ENCODE data around the gene RECQL.
"Not testable (repeated sequence)": the region's sequence is repeated elsewhere in the genome, so short reads cannot be mapped to it uniquely, and the experiment has no call there.

RECQL gene

DNA sequence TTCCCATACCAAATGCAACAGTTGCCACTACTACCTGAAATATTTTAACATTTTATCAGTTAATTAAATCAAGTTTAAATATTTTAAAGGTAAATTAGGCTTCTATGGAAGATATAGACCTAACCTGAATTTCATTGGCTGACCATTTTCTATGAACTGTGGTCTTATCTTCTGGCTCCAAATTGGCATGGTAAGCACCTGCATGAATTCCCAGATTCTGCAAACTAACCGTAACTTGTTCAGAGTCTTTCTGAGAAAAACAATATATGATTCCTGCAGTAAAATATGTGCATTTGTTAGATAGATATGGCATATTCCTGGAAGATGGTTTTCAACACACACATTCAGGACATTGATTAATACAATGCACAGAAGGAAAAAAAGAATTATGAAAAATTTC is 25.9 kb downstream of the RECQL start:
- Histone ChIP-seq H3K4me3 (replicated peaks; ENCODE audit: insufficient read depth, low read length) (no peak overlapping the region), H3K27me3 (ENCODE audit: insufficient read depth, poor library complexity, severe bottlenecking) (no peaks in the 10 kb centered on the region), H3K27ac (replicated peaks) (no peak overlapping the region)
- DNase-seq (ENCODE audit: low read depth in 1 of 2, low spot score in 1 of 2): no peak
- TF ChIP-seq POLR2AphosphoS5 (IDR thresholded peaks at IDR 0.05; ENCODE audit: low read depth): no peak
- TF ChIP-seq, protein P1, sequence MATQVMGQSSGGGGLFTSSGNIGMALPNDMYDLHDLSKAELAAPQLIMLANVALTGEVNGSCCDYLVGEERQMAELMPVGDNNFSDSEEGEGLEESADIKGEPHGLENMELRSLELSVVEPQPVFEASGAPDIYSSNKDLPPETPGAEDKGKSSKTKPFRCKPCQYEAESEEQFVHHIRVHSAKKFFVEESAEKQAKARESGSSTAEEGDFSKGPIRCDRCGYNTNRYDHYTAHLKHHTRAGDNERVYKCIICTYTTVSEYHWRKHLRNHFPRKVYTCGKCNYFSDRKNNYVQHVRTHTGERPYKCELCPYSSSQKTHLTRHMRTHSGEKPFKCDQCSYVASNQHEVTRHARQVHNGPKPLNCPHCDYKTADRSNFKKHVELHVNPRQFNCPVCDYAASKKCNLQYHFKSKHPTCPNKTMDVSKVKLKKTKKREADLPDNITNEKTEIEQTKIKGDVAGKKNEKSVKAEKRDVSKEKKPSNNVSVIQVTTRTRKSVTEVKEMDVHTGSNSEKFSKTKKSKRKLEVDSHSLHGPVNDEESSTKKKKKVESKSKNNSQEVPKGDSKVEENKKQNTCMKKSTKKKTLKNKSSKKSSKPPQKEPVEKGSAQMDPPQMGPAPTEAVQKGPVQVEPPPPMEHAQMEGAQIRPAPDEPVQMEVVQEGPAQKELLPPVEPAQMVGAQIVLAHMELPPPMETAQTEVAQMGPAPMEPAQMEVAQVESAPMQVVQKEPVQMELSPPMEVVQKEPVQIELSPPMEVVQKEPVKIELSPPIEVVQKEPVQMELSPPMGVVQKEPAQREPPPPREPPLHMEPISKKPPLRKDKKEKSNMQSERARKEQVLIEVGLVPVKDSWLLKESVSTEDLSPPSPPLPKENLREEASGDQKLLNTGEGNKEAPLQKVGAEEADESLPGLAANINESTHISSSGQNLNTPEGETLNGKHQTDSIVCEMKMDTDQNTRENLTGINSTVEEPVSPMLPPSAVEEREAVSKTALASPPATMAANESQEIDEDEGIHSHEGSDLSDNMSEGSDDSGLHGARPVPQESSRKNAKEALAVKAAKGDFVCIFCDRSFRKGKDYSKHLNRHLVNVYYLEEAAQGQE (IDR thresholded peaks at IDR 0.05; ENCODE audit: insufficient replicate concordance, low read depth): no peak
- no peak for TF ChIP-seq GABPA (IDR thresholded peaks at IDR 0.05; ENCODE audit: low read depth)
- no peak for TF ChIP-seq SPI1 (IDR thresholded peaks at IDR 0.05; ENCODE audit: borderline replicate concordance, low read depth)
- TF ChIP-seq, protein P2, sequence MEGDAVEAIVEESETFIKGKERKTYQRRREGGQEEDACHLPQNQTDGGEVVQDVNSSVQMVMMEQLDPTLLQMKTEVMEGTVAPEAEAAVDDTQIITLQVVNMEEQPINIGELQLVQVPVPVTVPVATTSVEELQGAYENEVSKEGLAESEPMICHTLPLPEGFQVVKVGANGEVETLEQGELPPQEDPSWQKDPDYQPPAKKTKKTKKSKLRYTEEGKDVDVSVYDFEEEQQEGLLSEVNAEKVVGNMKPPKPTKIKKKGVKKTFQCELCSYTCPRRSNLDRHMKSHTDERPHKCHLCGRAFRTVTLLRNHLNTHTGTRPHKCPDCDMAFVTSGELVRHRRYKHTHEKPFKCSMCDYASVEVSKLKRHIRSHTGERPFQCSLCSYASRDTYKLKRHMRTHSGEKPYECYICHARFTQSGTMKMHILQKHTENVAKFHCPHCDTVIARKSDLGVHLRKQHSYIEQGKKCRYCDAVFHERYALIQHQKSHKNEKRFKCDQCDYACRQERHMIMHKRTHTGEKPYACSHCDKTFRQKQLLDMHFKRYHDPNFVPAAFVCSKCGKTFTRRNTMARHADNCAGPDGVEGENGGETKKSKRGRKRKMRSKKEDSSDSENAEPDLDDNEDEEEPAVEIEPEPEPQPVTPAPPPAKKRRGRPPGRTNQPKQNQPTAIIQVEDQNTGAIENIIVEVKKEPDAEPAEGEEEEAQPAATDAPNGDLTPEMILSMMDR (IDR thresholded peaks at IDR 0.05; ENCODE audit: insufficient read depth, low read length): no peak

GRCh38 chr12:21472197-21472823 is 29.1 kb downstream of the RECQL start:
- H3K4me3 ChIP-seq (replicated peaks; ENCODE audit: insufficient read depth, low read length): no peak overlapping the region
- no peak overlapping the region for H3K27ac ChIP-seq (replicated peaks)
- no peak for DNase-seq (ENCODE audit: low read depth in 1 of 2, low spot score in 1 of 2)
- TF ChIP-seq, protein P1 (IDR thresholded peaks at IDR 0.05; ENCODE audit: insufficient replicate concordance, low read depth): no peak
- TF ChIP-seq POLR2AphosphoS5 (IDR thresholded peaks at IDR 0.05; ENCODE audit: low read depth) (no peak), SPI1 (IDR thresholded peaks at IDR 0.05; ENCODE audit: borderline replicate concordance, low read depth) (no peak), GABPA (IDR thresholded peaks at IDR 0.05; ENCODE audit: low read depth) (no peak)
- TF ChIP-seq, protein P2 (IDR thresholded peaks at IDR 0.05; ENCODE audit: insufficient read depth, low read length): no peak
- no peaks in the 10 kb centered on the region for H3K27me3 ChIP-seq (ENCODE audit: insufficient read depth, poor library complexity, severe bottlenecking)

DNA sequence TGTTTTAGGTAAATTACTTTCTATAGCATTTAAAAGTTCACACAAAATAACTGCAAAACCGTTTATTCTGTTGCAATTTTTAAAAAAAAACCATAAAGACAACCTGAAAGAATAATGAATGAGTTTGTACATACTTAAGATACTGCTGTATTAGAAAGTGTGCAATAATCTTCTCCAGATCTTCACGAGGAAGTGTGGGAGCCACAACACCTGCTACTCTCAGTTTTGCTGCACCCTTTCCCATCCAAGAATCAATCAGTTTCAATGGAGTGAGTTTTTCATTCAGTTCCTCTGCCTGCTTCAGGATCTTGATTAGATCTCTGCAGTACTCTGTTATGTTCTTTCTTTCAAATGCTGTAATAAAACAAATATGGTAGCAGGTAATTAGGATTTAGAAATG is 30.1 kb downstream of the RECQL start:
- no peak for DNase-seq (ENCODE audit: low read depth in 1 of 2, low spot score in 1 of 2)
- Histone ChIP-seq H3K27me3 (ENCODE audit: insufficient read depth, poor library complexity, severe bottlenecking) (no peaks in the 10 kb centered on the region), H3K27ac (replicated peaks) (no peak overlapping the region), H3K4me3 (replicated peaks; ENCODE audit: insufficient read depth, low read length) (no peak overlapping the region)
- TF ChIP-seq, protein P2 (IDR thresholded peaks at IDR 0.05; ENCODE audit: insufficient read depth, low read length): no peak

GRCh38 chr12:21467334-21467733 is 34.1 kb downstream of the RECQL start:
- not testable (repeated sequence) for H3K27ac ChIP-seq (replicated peaks); DNase-seq (ENCODE audit: low read depth in 1 of 2, low spot score in 1 of 2); H3K4me3 ChIP-seq (replicated peaks; ENCODE audit: insufficient read depth, low read length); H3K27me3 ChIP-seq (ENCODE audit: insufficient read depth, poor library complexity, severe bottlenecking)

All from HL-60 (cell line).